OCI-LY7 (cell line): ENCODE measurements around the gene LPIN2. TPM values are rescaled to one million over a fixed set of nuclear protein-coding genes. Genes with fewer than 3 reads are reported as not detected.

ENCODE experiments used
- BruUV-seq: library from RNA; stranded (reverse); fragments of 400-500 nt; replicated peaks from 2 replicates; lab custom pipeline; 2021; lab: Mats Ljungman, UMichigan
- CTCF ChIA-PET: fragments of 300-600 bp; sonication (Branson Sonifier 250); formaldehyde crosslinking; loops from one replicate; lab custom pipeline; 2022; ENCODE audit warnings: antibody characterized with exemption; ENCODE audit not compliant: unreplicated experiment; lab: Charles Lee
- POLR2A ChIA-PET: fragments of 300-600 bp; sonication (Branson Sonifier 250); formaldehyde crosslinking; loops from one replicate; lab custom pipeline; 2022; ENCODE audit warnings: antibody characterized with exemption; lab: Charles Lee
- DNase-seq: peaks from one replicate; pipeline ENCODE4 v3.0.0-alpha.2; 2015; ENCODE audit warnings: low spot score
- H2AFZ ChIP-seq: fragments of 200-600 bp; sonication (generic), shearing (Covaris generic); 2 replicates; pipeline ENCODE4 v1.6.1; 2014; ENCODE audit warnings: mild to moderate bottlenecking, antibody characterized with exemption, low read length, moderate library complexity
- H3K27ac ChIP-seq: fragments of 200-600 bp; sonication (generic); 2 replicates; pipeline ENCODE4 v1.5.1; 2014; ENCODE audit warnings: mixed run types, low read depth, mild to moderate bottlenecking, moderate library complexity, low read length, inconsistent platforms; ENCODE audit not compliant: poor library complexity, severe bottlenecking
- H3K36me3 ChIP-seq: fragments of 200-600 bp; sonication (generic); 2 replicates; pipeline ENCODE4 v1.6.1; 2014; ENCODE audit warnings: mild to moderate bottlenecking, antibody characterized with exemption, low read length, moderate library complexity, mixed read lengths; ENCODE audit not compliant: insufficient read depth
- H3K4me1 ChIP-seq: fragments of 200-600 bp; sonication (generic); 2 replicates; pipeline ENCODE4 v1.5.1; 2014; ENCODE audit warnings: mild to moderate bottlenecking, low read length; ENCODE audit not compliant: insufficient read depth, poor library complexity, severe bottlenecking
- H3K4me2 ChIP-seq: fragments of 200-600 bp; sonication (generic); 2 replicates; pipeline ENCODE4 v1.6.1; 2014; ENCODE audit warnings: mild to moderate bottlenecking, low read length
- H3K4me3 ChIP-seq: fragments of 200-600 bp; sonication (generic); 2 replicates; pipeline ENCODE4 v1.5.1; 2014; ENCODE audit warnings: mild to moderate bottlenecking, low read depth, low read length; ENCODE audit not compliant: poor library complexity, severe bottlenecking
- H3K79me2 ChIP-seq: fragments of 200-600 bp; sonication (generic); 2 replicates; pipeline ENCODE4 v1.6.1; 2016; ENCODE audit warnings: low read depth, mild to moderate bottlenecking, low read length, moderate library complexity, mixed read lengths; ENCODE audit not compliant: insufficient read depth
- H3K9me2 ChIP-seq: fragments of 200-600 bp; sonication (generic); 2 replicates; pipeline ENCODE4 v1.6.1; 2016; ENCODE audit warnings: mild to moderate bottlenecking, low read length, mixed read lengths; ENCODE audit not compliant: insufficient read depth
- H3K9me3 ChIP-seq: fragments of 200-600 bp; sonication (generic); 2 replicates; pipeline ENCODE4 v1.6.1; 2014; ENCODE audit warnings: mild to moderate bottlenecking, mixed run types, low read length, mixed read lengths
- H4K20me1 ChIP-seq: fragments of 200-600 bp; sonication (generic); 2 replicates; pipeline ENCODE4 v1.6.1; 2014; ENCODE audit warnings: mild to moderate bottlenecking, antibody characterized with exemption, low read length, moderate library complexity, mixed read lengths; ENCODE audit not compliant: insufficient read depth
- CTCF ChIP-seq: fragments of 200-600 bp; sonication (generic); conservative IDR thresholded peaks from 2 replicates; pipeline ENCODE4 v1.5.1; 2014; ENCODE audit warnings: mild to moderate bottlenecking, antibody characterized with exemption, low read length, moderate library complexity, mixed read lengths
- EZH2phosphoT487 ChIP-seq: fragments of 200-600 bp; sonication (generic); IDR thresholded peaks from 2 replicates; pipeline ENCODE4 v1.6.1; 2018; ENCODE audit warnings: low read depth, borderline replicate concordance, mild to moderate bottlenecking, mixed run types, antibody characterized with exemption, low read length, moderate library complexity, mixed read lengths
- intact Hi-C: fragments of 100-400 bp; cut with micrococcal nuclease; formaldehyde crosslinking; loops from one replicate; pipeline ENCODE4 v1.10.0; 2022; ENCODE audit not compliant: unreplicated experiment
- total RNA-seq, 2 experiments: library from RNA; depleted of rRNA in 1 of 2; stranded (reverse); fragments of >200 nt in 1 of 2; shearing (Covaris generic) in 1 of 2; gene quantifications; 2 replicates each; pipeline ENCODE4 v1.2.3, GENCODE V29; 2014 to 2022

The LPIN2 gene
- total RNA-seq, 2 experiments from 2014 or later: 18.9 to 20.1 TPM

GRCh38 chr18:2967820-2968219 is 45.1 kb downstream of the LPIN2 start:
- ChIA-PET POLR2A (interaction anchor here (0.5 to 13.3 kb wide), 6 partner anchors 7 to 382 kb away, joined by 3 to 158 read pairs (median 3); no protein-coding TSS in a partner anchor), CTCF (no interaction called here)
- Histone ChIP-seq H3K4me1 (peaks cover 36% of the 10 kb centered on the region), H4K20me1 (no peaks in the 10 kb centered on the region), H3K9me3 (no peaks in the 10 kb centered on the region), H3K79me2 (peaks cover 16% of the 10 kb centered on the region; the same call in 1 of the 2 replicates), H3K36me3 (no peaks in the 10 kb centered on the region), H3K9me2 (no peaks in the 10 kb centered on the region), H2AFZ (no peak overlapping the region), H3K4me3 (no peak overlapping the region), H3K4me2 (no peak overlapping the region), H3K27ac (no peak overlapping the region)
- DNase-seq: no peak
- intact Hi-C loops: no loop called here
- no TSS peak for BruUV-seq
- TF ChIP-seq CTCF (no peak), EZH2phosphoT487 (no peak)

GRCh38 chr18:2967357-2967756 is 45.6 kb downstream of the LPIN2 start:
- ChIA-PET CTCF (no interaction called here), POLR2A (interaction anchor here (1.1 to 2.0 kb wide), 4 partner anchors 10 to 19 kb away, joined by 3 to 5 read pairs (median 3); no protein-coding TSS in a partner anchor)
- H3K9me2 ChIP-seq: no peaks in the 10 kb centered on the region
- H3K4me2 ChIP-seq: no peak overlapping the region
- no peak overlapping the region for H2AFZ ChIP-seq
- H4K20me1 ChIP-seq: no peaks in the 10 kb centered on the region
- no TSS peak for BruUV-seq
- H3K36me3 ChIP-seq: no peaks in the 10 kb centered on the region
- H3K27ac ChIP-seq: no peak overlapping the region
- intact Hi-C loops: no loop called here
- peaks cover 21% of the 10 kb centered on the region; the same call in 1 of the 2 replicates for H3K79me2 ChIP-seq
- DNase-seq: no peak
- TF ChIP-seq EZH2phosphoT487: no peak
- H3K4me1 ChIP-seq: peaks cover 36% of the 10 kb centered on the region
- no peak overlapping the region for H3K4me3 ChIP-seq
- H3K9me3 ChIP-seq: no peaks in the 10 kb centered on the region

- H3K36me3 ChIP-seq: no peaks in the 10 kb centered on the region
- H3K79me2 ChIP-seq: peaks cover 29% of the 10 kb centered on the region; the same call in 1 of the 2 replicates
- H3K4me1 ChIP-seq: peaks cover 38% of the 10 kb centered on the region
- H3K27ac ChIP-seq: no peak overlapping the region
- no peaks in the 10 kb centered on the region for H3K9me2 ChIP-seq
- ChIA-PET POLR2A (interaction anchor here (2.0 kb wide), 1 partner anchor 14 kb away, joined by 5 read pairs; no protein-coding TSS in a partner anchor), CTCF (no interaction called here)
- H2AFZ ChIP-seq: no peak overlapping the region
- no peak overlapping the region for H3K4me3 ChIP-seq
- no TSS peak for BruUV-seq
- H3K4me2 ChIP-seq: no peak overlapping the region
- H3K9me3 ChIP-seq: no peaks in the 10 kb centered on the region
- TF ChIP-seq CTCF (no peak), EZH2phosphoT487 (no peak)
- intact Hi-C loops: no loop called here
- DNase-seq: no peak
- H4K20me1 ChIP-seq: no peaks in the 10 kb centered on the region
Measured at GRCh38 chr18:2966560-2966959, 46.4 kb downstream of the LPIN2 start.
